Measurements from ENCODE around the gene KRT37.
"Not testable (repeated sequence)": the region's sequence is repeated elsewhere in the genome, so short reads cannot be mapped to it uniquely, and the experiment has no call there.

The KRT37 gene

GRCh38 chr17:41406205-41406604, 18.2 kb downstream of the KRT37 start:
- DNase-seq (ENCODE audit: insufficient read length, low spot score) (no peak), FAIRE-seq (no peak)
- no peak for TF ChIP-seq POLR2A (IDR thresholded peaks at IDR 0.05; ENCODE audit: low read depth, low read length)

GRCh38 chr17:41404024-41404671, 20.2 kb downstream of the KRT37 start:
- TF ChIP-seq POLR2A (IDR thresholded peaks at IDR 0.05; ENCODE audit: low read depth, low read length) = no peak
- FAIRE-seq (no peak), DNase-seq (ENCODE audit: insufficient read length, low spot score) (peak; percentile 74)

GRCh38 chr17:41403404-41404023, 20.9 kb downstream of the KRT37 start:
- FAIRE-seq = no peak
- no peak for TF ChIP-seq POLR2A (IDR thresholded peaks at IDR 0.05; ENCODE audit: low read depth, low read length)
- no peak for DNase-seq (ENCODE audit: insufficient read length, low spot score)

- no peak for TF ChIP-seq POLR2A (IDR thresholded peaks at IDR 0.05; ENCODE audit: low read depth, low read length)
- no peak for FAIRE-seq
Observed at GRCh38 chr17:41402161-41402560, 22.2 kb downstream of the KRT37 start.

GRCh38 chr17:41396996-41397660, 27.3 kb downstream of the KRT37 start, which contains the start of gene KRT31:
KRT31 (minus strand) TSS chr17:41397608; CDS start chr17:41397539, 69 bp downstream.
- TF ChIP-seq POLR2A (IDR thresholded peaks at IDR 0.05; ENCODE audit: low read depth, low read length) = no peak
- no peak for FAIRE-seq

More at GRCh38 chr17:41402161-41402560, 22.2 kb downstream of the KRT37 start:
- DNase-seq (ENCODE audit: insufficient read length, low spot score) = no peak

GRCh38 chr17:41396340-41396739, 28.0 kb downstream of the KRT37 start:
- no peak for TF ChIP-seq POLR2A (IDR thresholded peaks at IDR 0.05; ENCODE audit: low read depth, low read length)
- DNase-seq (ENCODE audit: insufficient read length, low spot score) (no peak), FAIRE-seq (no peak)

More at GRCh38 chr17:41396996-41397660, 27.3 kb downstream of the KRT37 start, which contains the start of gene KRT31:
- DNase-seq (ENCODE audit: insufficient read length, low spot score) = no peak

GRCh38 chr17:41395611-41396010, 28.8 kb downstream of the KRT37 start:
- DNase-seq (ENCODE audit: insufficient read length, low spot score) (no peak), FAIRE-seq (no peak)
- no peak for TF ChIP-seq POLR2A (IDR thresholded peaks at IDR 0.05; ENCODE audit: low read depth, low read length)

GRCh38 chr17:41395044-41395443, 29.3 kb downstream of the KRT37 start:
- DNase-seq (ENCODE audit: insufficient read length, low spot score); FAIRE-seq: not testable (repeated sequence)

GRCh38 chr17:41394254-41394996, 30.0 kb downstream of the KRT37 start:
- no peak for DNase-seq (ENCODE audit: insufficient read length, low spot score)
- no peak for TF ChIP-seq POLR2A (IDR thresholded peaks at IDR 0.05; ENCODE audit: low read depth, low read length)
- FAIRE-seq = no peak

GRCh38 chr17:41393826-41394225, 30.6 kb downstream of the KRT37 start:
- DNase-seq (ENCODE audit: insufficient read length, low spot score) (no peak), FAIRE-seq (no peak)
- TF ChIP-seq POLR2A (IDR thresholded peaks at IDR 0.05; ENCODE audit: low read depth, low read length) = no peak

- no peak for FAIRE-seq
- DNase-seq (ENCODE audit: insufficient read length, low spot score) = no peak
- TF ChIP-seq POLR2A (IDR thresholded peaks at IDR 0.05; ENCODE audit: low read depth, low read length) = no peak
Observed at GRCh38 chr17:41393294-41393693, 31.1 kb downstream of the KRT37 start.

- DNase-seq (ENCODE audit: insufficient read length, low spot score) = no peak
- FAIRE-seq = no peak
- no peak for TF ChIP-seq POLR2A (IDR thresholded peaks at IDR 0.05; ENCODE audit: low read depth, low read length)
Observed at GRCh38 chr17:41392278-41392677, 32.1 kb downstream of the KRT37 start.

- DNase-seq (ENCODE audit: insufficient read length, low spot score) = no peak
- no peak for FAIRE-seq
- TF ChIP-seq POLR2A (IDR thresholded peaks at IDR 0.05; ENCODE audit: low read depth, low read length) = no peak
Observed at GRCh38 chr17:41391535-41391934, 32.9 kb downstream of the KRT37 start.

- DNase-seq (ENCODE audit: insufficient read length, low spot score) (no peak), FAIRE-seq (no peak)
- TF ChIP-seq POLR2A (IDR thresholded peaks at IDR 0.05; ENCODE audit: low read depth, low read length) = no peak
Observed at GRCh38 chr17:41390411-41390938, 33.9 kb downstream of the KRT37 start.
